Keratinocyte (primary cell): ENCODE measurements around the gene LSM14B. TPM values are rescaled to one million over a fixed set of nuclear protein-coding genes. Genes with fewer than 3 reads are reported as not detected.

Experiments
- DNase-seq: peaks from one replicate; pipeline ENCODE4 v3.0.0-alpha.2; 2011; ENCODE audit warnings: low read depth, missing footprints, low spot score
- FAIRE-seq: peaks from 2 replicates; lab custom pipeline; 2011; peaks lifted over from hg19 to GRCh38; lab: Jason Lieb, UNC
- H2AFZ ChIP-seq: 2 replicates; pipeline ENCODE4 v1.6.0; 2012; ENCODE audit warnings: low read length, control low read depth, inconsistent platforms; ENCODE audit not compliant: control insufficient read depth
- H3K27ac ChIP-seq: 2 replicates; pipeline ENCODE4 v1.5.1; 2011; ENCODE audit warnings: low read length; ENCODE audit not compliant: control insufficient read depth, insufficient read depth
- H3K27me3 ChIP-seq: 3 replicates; pipeline ENCODE4 v1.6.0; 2011; ENCODE audit warnings: low read length; ENCODE audit not compliant: control insufficient read depth, insufficient read depth; ENCODE audit errors: extremely low read depth
- H3K36me3 ChIP-seq, 2 experiments: 2 replicates in 1 of 2; 3 replicates in 1 of 2; pipeline ENCODE4 v1.5.1; 2011; ENCODE audit warnings: low read length in 2 of 2, mild to moderate bottlenecking in 1 of 2; ENCODE audit not compliant: control insufficient read depth in 2 of 2, insufficient read depth in 2 of 2; ENCODE audit errors: extremely low read depth in 1 of 2
- H3K4me1 ChIP-seq: 3 replicates; pipeline ENCODE4 v1.5.1; 2011; ENCODE audit warnings: low read length; ENCODE audit not compliant: control insufficient read depth, insufficient read depth; ENCODE audit errors: extremely low read depth
- H3K4me2 ChIP-seq: 3 replicates; pipeline ENCODE4 v1.6.0; 2011; ENCODE audit warnings: low read depth, low read length; ENCODE audit not compliant: control insufficient read depth, insufficient read depth; ENCODE audit errors: extremely low read depth
- H3K4me3 ChIP-seq, 3 experiments: fragments of 200-600 bp in 1 of 3; sonication (generic) in 1 of 3; 2 replicates in 2 of 3; 3 replicates in 1 of 3; pipeline ENCODE4 v1.5.1; 2011 to 2016; ENCODE audit warnings: low read length in 3 of 3, mild to moderate bottlenecking in 3 of 3, control low read depth in 2 of 3, inconsistent platforms in 1 of 3, low read depth in 1 of 3, mixed read lengths in 1 of 3, mixed run types in 1 of 3, moderate library complexity in 1 of 3; ENCODE audit not compliant: control insufficient read depth in 2 of 3, insufficient read depth in 2 of 3; ENCODE audit errors: extremely low read depth in 1 of 3
- H3K79me2 ChIP-seq: 2 replicates; pipeline ENCODE4 v1.6.0; 2012; ENCODE audit warnings: low read length; ENCODE audit not compliant: control insufficient read depth, insufficient read depth
- H3K9ac ChIP-seq: 3 replicates; pipeline ENCODE4 v1.6.0; 2011; ENCODE audit warnings: low read length; ENCODE audit not compliant: control insufficient read depth, insufficient read depth; ENCODE audit errors: extremely low read depth
- H3K9me1 ChIP-seq: 3 replicates; pipeline ENCODE4 v1.6.0; 2011; ENCODE audit warnings: low read length; ENCODE audit not compliant: control insufficient read depth, insufficient read depth; ENCODE audit errors: extremely low read depth
- H3K9me3 ChIP-seq: 2 replicates; pipeline ENCODE4 v1.5.1; 2012; ENCODE audit warnings: low read depth, low read length; ENCODE audit not compliant: control insufficient read depth
- H4K20me1 ChIP-seq: 3 replicates; pipeline ENCODE4 v1.6.0; 2011; ENCODE audit warnings: low read length; ENCODE audit not compliant: control insufficient read depth, insufficient read depth; ENCODE audit errors: extremely low read depth
- EZH2 ChIP-seq: IDR thresholded peaks from one replicate; pipeline ENCODE4 v1.6.1; 2012; ENCODE audit warnings: inconsistent platforms, mild to moderate bottlenecking, low read length, moderate library complexity
- dilution Hi-C: fragments of 300-500 bp; cut with MboI; formaldehyde crosslinking; loops from one replicate; pipeline ENCODE4 v1.7.0; 2020; ENCODE audit warnings: low sequenced_read_pairs; ENCODE audit not compliant: extremely low pct_ligation_motif_present
- polyA plus RNA-seq, 5 experiments: library from polyadenylated mRNA; depleted of rRNA in 3 of 5; stranded (reverse) in 3 of 5; stranded (forward) in 1 of 5; unstranded in 1 of 5; fragments of >200 nt; gene quantifications; 1 replicate in 1 of 5; 2 replicates in 3 of 5; 3 replicates in 1 of 5; pipeline versions ENCODE4 v1.2.1 to v1.2.3, GENCODE V29; 2011 to 2012; ENCODE audit warnings: missing spikeins in 2 of 5, low read depth in 1 of 5, low replicate concordance in 1 of 5
- TF ChIP-seq, protein P1 (sequence below), 3 experiments: IDR thresholded peaks in 1 of 3; conservative IDR thresholded peaks in 1 of 3; optimal IDR thresholded peaks in 1 of 3; 2 replicates in 2 of 3; 3 replicates in 1 of 3; pipeline versions ENCODE3 to v1.5.1; 2011; ENCODE audit warnings: low read length in 3 of 3, mild to moderate bottlenecking in 3 of 3, moderate library complexity in 2 of 3, control low read depth in 1 of 3, inconsistent platforms in 1 of 3; ENCODE audit not compliant: insufficient read depth in 2 of 3; ENCODE audit errors: extremely low read depth in 1 of 3

LSM14B gene
- polyA plus RNA-seq, 1 donor (not counting 4 experiments of a cell fraction or from before 2014, with no cell fraction given): 21.7 TPM

DNA sequence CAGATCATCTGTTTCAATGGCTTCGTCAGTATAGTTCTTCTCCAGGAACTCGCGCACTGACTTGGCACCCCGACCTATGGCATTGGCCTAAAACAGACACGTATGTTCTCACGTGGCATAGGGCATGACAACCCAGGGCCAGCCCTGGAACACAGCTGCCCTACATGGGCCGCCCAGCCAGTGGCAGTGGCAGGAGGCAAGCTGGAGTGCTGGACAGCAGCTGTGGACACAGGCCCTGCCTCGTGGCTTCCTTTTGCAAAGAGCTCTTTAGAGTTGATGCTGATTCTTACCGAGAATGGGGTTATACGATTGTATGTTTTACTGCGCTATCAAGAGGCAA lies 15.9 kb downstream of the LSM14B start:
- H3K27me3 ChIP-seq: no peaks in the 10 kb centered on the region
- dilution Hi-C loops: no loop called here
- TF ChIP-seq, protein P1, sequence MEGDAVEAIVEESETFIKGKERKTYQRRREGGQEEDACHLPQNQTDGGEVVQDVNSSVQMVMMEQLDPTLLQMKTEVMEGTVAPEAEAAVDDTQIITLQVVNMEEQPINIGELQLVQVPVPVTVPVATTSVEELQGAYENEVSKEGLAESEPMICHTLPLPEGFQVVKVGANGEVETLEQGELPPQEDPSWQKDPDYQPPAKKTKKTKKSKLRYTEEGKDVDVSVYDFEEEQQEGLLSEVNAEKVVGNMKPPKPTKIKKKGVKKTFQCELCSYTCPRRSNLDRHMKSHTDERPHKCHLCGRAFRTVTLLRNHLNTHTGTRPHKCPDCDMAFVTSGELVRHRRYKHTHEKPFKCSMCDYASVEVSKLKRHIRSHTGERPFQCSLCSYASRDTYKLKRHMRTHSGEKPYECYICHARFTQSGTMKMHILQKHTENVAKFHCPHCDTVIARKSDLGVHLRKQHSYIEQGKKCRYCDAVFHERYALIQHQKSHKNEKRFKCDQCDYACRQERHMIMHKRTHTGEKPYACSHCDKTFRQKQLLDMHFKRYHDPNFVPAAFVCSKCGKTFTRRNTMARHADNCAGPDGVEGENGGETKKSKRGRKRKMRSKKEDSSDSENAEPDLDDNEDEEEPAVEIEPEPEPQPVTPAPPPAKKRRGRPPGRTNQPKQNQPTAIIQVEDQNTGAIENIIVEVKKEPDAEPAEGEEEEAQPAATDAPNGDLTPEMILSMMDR (optimal IDR thresholded peaks at IDR 0.05 in 1 of 3, IDR thresholded peaks at IDR 0.05 in 1 of 3, conservative IDR thresholded peaks at IDR 0.05 in 1 of 3; ENCODE audit: extremely low read depth in 1 of 3, insufficient read depth in 2 of 3, low read length in 3 of 3): no peak
- TF ChIP-seq EZH2: no peak
- H3K9ac ChIP-seq: no peak overlapping the region
- no peak overlapping the region for H2AFZ ChIP-seq
- H3K4me1 ChIP-seq: peaks cover 12% of the 10 kb centered on the region
- H3K9me1 ChIP-seq: peaks cover 7% of the 10 kb centered on the region
- no peaks in the 10 kb centered on the region for H3K9me3 ChIP-seq
- H3K4me3 ChIP-seq: no peak overlapping the region
- peaks cover 29% of the 10 kb centered on the region for H4K20me1 ChIP-seq
- peaks cover 47% of the 10 kb centered on the region for H3K79me2 ChIP-seq
- peaks cover 39 to 57% of the 10 kb centered on the region in 2 experiments for H3K36me3 ChIP-seq
- DNase-seq: no peak
- no peak overlapping the region for H3K27ac ChIP-seq
- FAIRE-seq: no peak
- H3K4me2 ChIP-seq: no peak overlapping the region

DNA sequence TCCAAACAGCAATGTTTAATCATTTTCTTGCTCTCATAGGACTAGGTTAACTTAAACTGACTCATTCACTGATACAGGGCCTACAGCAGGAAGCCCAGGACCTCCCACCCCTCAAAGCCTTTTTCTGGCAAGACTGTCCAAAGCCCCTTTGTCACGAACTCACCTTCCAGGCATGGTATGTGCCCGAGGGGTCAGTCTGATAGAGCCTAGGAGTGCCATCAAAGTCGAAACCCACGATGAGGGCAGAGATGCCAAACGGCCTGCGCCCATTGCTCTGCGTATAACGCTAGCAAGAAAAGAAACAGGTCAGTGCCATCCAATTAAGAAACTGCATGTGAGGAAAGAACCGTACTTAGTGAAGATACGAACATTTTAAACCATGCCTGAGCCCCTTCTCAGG lies 16.6 kb downstream of the LSM14B start:
- peaks cover 12% of the 10 kb centered on the region for H3K4me1 ChIP-seq
- H3K36me3 ChIP-seq: peaks cover 37 to 57% of the 10 kb centered on the region in 2 experiments
- H2AFZ ChIP-seq: no peak overlapping the region
- H3K27me3 ChIP-seq: no peaks in the 10 kb centered on the region
- H3K4me2 ChIP-seq: no peak overlapping the region
- H3K27ac ChIP-seq: no peak overlapping the region
- DNase-seq (no peak), FAIRE-seq (no peak)
- dilution Hi-C loops: no loop called here
- H3K79me2 ChIP-seq: peaks cover 47% of the 10 kb centered on the region
- H4K20me1 ChIP-seq: peaks cover 28% of the 10 kb centered on the region
- no peak overlapping the region for H3K4me3 ChIP-seq
- no peak for TF ChIP-seq EZH2
- TF ChIP-seq, protein P1 (optimal IDR thresholded peaks at IDR 0.05 in 1 of 3, IDR thresholded peaks at IDR 0.05 in 1 of 3, conservative IDR thresholded peaks at IDR 0.05 in 1 of 3; ENCODE audit: extremely low read depth in 1 of 3, insufficient read depth in 2 of 3, low read length in 3 of 3): no peak
- no peaks in the 10 kb centered on the region for H3K9me3 ChIP-seq
- no peak overlapping the region for H3K9ac ChIP-seq
- peaks cover 7% of the 10 kb centered on the region for H3K9me1 ChIP-seq
